ENCODE data around the gene MYOZ2.

MYOZ2 gene

DNA sequence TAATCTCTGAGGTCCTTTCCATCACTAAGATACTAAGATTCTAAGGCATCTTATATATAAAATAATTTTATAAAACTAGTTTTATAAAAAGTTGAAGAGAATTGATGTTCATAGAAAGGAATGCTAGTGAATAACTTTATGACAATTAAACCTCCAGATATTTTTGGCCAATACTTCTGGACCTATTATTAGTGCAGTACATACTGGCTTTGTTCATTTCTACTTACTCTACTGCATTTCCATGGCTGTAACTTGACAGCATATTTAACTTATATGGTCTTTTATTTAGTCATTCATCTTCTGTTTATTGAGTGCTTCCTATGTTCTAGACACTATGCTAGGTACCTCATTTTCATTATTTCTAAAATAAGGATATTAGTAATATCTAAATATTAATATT, 70.1 kb downstream of the MYOZ2 start:
- no peak for DNase-seq

DNA sequence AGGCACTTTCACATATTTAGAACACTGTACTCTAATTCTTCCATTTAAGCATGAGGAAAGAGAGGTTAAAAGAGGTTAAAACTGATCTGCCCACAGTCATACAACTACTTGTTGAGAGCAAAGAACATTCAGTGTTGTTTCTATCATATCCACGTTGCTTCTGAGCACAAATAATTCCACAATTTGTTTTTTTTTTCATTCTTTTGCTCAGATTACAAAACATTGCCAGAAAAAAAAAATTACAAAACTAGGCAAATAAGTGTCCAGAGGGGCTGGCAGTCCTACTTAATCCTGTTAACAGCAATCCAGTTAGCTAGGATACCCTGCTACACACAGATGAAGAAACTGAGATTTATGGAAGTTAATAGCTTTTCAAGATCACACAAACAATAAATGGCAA, 70.5 kb downstream of the MYOZ2 start:
- no peak for DNase-seq

DNA sequence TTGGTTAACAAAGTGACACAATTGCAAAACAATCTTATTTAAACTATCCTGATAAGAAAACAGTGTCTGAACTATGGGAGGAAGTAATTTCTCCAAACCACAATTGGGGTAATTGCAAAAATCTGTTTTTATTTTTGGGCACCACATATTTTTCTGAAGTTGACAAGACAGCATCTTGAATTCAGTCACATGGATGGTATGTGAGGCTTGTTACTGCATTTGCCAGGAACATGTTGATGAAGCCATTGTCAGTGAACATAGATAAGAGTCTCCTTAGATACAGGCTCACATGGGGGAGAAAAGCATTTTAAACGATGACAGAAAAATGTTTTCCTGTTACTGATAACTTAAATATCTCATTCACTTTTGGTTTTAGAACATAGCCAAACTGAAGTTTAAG, 71.4 kb downstream of the MYOZ2 start:
- no peak for DNase-seq

- DNase-seq: peak; percentile 51
Measured at GRCh38 chr4:119209077-119209476, 73.4 kb downstream of the MYOZ2 start.

DNA sequence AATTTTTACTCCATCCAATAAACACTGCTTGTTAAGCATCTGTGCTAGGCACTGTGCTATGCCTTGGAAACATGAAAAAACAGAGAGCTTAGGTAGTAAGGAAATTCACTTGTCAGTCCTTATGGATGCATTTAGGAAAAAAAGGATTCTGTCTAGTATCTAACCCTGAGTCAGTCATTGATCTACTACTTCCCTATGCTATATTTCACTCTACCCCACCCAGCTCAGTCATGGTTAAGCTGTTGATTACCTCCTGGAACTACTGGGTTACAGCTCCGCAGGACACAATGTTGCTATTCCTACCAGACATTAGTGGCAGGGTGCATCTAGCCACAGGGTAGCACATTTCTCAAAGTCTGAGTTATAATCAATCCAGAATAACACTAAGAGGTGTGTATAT, 74.0 kb downstream of the MYOZ2 start:
- DNase-seq: no peak

DNA sequence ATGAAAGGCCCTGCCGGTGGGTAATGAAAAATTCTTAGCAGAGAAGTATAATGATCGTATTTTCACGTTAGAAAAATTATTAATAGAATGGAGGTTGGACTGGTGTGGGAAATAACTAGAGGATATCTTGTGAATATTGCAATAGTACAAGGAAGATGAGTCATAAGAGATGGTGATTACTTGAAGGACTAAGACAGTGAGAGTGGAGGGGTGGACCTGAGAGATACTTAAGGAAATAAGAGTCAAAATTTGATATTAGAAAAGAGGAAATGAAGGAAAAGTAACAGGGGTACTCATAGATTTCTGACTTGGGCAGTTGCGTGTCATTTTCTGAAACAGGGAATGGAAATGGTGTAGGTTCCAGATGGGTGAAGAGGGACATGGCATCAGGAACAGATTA, 75.1 kb downstream of the MYOZ2 start:
- no peak for DNase-seq

GRCh38 chr4:119211867-119212233, 76.2 kb downstream of the MYOZ2 start:
- DNase-seq: no peak

GRCh38 chr4:119212234-119212963, 76.8 kb downstream of the MYOZ2 start, which contains the start of gene USP53:
Gene USP53 (plus strand): TSS chr4:119212713. CDS start chr4:119239760, 27,047 bp downstream.
- peak; percentile 99 for DNase-seq

GRCh38 chr4:119212964-119213606, 77.5 kb downstream of the MYOZ2 start:
- peak; percentile 85 for DNase-seq

DNA sequence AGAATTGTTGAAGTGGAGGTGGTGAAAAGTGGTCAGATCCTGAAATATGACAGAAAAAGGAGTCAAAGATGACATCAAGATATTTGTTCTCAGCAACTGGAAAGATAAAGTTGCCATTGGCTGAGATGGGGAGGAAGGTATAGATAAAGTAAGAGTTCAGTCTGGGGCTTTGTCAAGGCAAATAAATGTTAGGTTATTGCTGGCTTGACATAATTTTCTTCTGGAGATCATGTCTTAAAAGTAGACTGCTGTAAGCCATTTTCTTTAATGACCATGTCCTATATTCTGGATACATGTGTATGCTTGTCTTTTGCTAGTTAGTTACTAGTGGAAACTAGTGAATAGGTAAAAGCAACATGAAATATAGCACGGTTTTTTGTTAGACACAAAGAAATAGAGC, 82.5 kb downstream of the MYOZ2 start:
- DNase-seq: no peak

- no peak for DNase-seq
Measured at GRCh38 chr4:119221412-119221811, 85.8 kb downstream of the MYOZ2 start.

DNA sequence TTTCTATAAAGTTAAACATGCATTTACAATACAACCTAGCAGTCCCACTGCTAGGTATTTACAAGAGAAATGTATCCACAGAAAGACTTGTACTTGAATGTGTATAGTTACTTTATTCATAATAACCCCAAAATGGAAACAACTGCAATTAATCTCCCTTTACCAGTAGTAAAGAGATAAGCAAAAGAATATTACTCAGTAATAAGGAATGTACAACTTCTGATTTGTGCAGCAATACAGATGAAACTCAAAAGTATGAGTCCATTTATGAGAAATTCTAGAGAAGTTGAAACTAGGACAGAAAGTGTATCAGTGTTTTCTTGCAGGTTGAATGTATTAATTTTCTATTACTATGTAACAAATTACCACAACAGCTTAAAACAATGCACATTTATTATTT, 92.1 kb downstream of the MYOZ2 start:
- no peak for DNase-seq

DNA sequence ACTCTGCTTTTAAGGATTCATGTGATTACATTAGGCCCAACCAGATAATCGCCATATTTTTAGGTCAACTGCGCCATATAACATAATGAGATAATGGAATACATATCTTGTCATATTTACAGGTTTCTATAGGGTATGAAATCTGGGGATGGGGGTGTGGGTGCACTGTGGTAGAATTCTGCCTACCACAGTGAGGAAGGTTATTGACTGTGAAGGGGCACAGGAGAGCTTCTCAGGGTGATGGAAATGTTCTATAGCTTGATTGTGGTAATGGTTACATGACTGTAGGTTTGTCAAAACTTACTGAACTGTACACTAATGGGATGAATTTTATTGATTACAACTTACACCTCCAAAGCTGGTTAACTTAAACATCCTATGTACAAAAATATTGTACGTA, 92.8 kb downstream of the MYOZ2 start:
- no peak for DNase-seq

- no peak for DNase-seq
Measured at GRCh38 chr4:119229908-119230687, 94.5 kb downstream of the MYOZ2 start.

GRCh38 chr4:119231491-119231890, 95.9 kb downstream of the MYOZ2 start:
- no peak for DNase-seq

GRCh38 chr4:119232286-119232685, 96.7 kb downstream of the MYOZ2 start:
- no peak for DNase-seq

DNA sequence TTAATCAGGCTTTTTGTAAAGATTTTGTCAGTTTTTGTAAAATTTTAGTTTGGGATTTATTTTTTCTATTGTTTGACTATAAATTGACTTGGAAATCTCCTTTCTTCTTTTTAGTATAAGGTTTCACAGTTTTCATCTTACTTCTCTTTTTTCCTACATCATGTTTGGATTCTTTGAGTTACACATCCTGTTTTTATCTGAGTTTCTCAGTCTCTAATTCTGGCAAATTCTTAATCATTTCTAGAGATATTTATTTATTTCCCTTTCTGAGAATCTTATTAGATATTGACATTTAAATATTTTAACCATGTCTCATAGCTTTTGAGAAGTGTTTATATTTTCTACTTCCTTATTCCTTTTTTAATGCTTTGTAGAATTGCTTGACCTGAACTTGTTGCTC, 97.6 kb downstream of the MYOZ2 start:
- DNase-seq: no peak

GRCh38 chr4:119233750-119234149, 98.1 kb downstream of the MYOZ2 start:
- DNase-seq: no peak

- DNase-seq: no peak
Measured at GRCh38 chr4:119237201-119237600, 101.6 kb downstream of the MYOZ2 start.
